ENCODE data around the gene TAOK3. TPM values are rescaled to one million over a fixed set of nuclear protein-coding genes. Genes with fewer than 3 reads are reported as not detected.

The TAOK3 gene
- polyA plus RNA-seq, 3 donors = 19.7 to 58.3 (median 44.8) TPM

DNA sequence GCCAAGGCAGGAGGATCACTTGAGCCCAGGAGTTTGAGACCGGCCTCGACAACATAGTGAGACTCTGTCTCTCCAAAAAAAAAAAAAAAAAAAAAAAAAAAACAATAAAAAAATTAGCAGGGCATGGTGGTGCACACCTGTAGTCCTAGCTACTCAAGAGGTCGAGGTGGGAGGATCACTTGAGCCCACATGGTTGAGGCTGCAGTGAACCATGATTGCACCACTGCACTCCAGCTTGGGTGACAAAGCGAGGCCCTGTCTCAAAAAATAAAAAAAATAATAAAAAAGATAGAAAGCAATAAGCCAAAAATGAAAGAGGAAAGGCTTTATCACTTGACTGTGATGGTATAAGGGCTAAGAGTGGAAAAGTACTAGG is 247.0 kb downstream of the TAOK3 start:
- H3K27me3 ChIP-seq (ENCODE audit: control insufficient read depth in 2 of 2, insufficient read depth in 2 of 2, low read length in 2 of 2) = no peaks in the 10 kb centered on the region
- H3K4me3 ChIP-seq (replicated peaks in 1 of 3; ENCODE audit: low read depth in 2 of 3, low read length in 3 of 3) = no peak overlapping the region
- H3K4me1 ChIP-seq (ENCODE audit: control insufficient read depth in 1 of 2, insufficient read depth in 2 of 2, low read length in 2 of 2) = no peaks in the 10 kb centered on the region
- H3K9ac ChIP-seq (ENCODE audit: insufficient read depth, low read length, poor library complexity, severe bottlenecking) = no peak overlapping the region
- intact Hi-C loops (cut with micrococcal nuclease) = no loop called here
- no peaks in the 10 kb centered on the region for H3K79me2 ChIP-seq (ENCODE audit: insufficient read depth, low read length)
- H2AFZ ChIP-seq (ENCODE audit: insufficient read depth, low read depth, low read length, poor library complexity, severe bottlenecking) = no peak overlapping the region
- no peaks in the 10 kb centered on the region for H4K20me1 ChIP-seq (ENCODE audit: insufficient read depth, low read length)
- peaks cover 0 to 1% (median 0%) of the 10 kb centered on the region in 7 donors for H3K9me3 Mint-ChIP-seq
- H3K27ac ChIP-seq (ENCODE audit: low read depth in 1 of 2, low read length in 2 of 2) = no peak overlapping the region
- H3K4me1 Mint-ChIP-seq = peaks cover 2% of the 10 kb centered on the region
- no CpG with 5 or more reads among the region's 4 CpGs for WGBS (ENCODE audit: insufficient coverage)
- H3K27me3 Mint-ChIP-seq (ENCODE audit: low read depth in 3 of 3) = no peaks in the 10 kb centered on the region
- H3K36me3 ChIP-seq (replicated peaks in 1 of 2; ENCODE audit: control insufficient read depth in 1 of 2, insufficient read depth in 2 of 2, low read length in 2 of 2) = no peaks in the 10 kb centered on the region
- H3K9me3 ChIP-seq (replicated peaks in 1 of 2; ENCODE audit: control insufficient read depth in 1 of 2, insufficient read depth in 1 of 2, low read length in 2 of 2) = no peaks in the 10 kb centered on the region
- no peaks in the 10 kb centered on the region for H3K36me3 Mint-ChIP-seq
- TF ChIP-seq, protein P1, sequence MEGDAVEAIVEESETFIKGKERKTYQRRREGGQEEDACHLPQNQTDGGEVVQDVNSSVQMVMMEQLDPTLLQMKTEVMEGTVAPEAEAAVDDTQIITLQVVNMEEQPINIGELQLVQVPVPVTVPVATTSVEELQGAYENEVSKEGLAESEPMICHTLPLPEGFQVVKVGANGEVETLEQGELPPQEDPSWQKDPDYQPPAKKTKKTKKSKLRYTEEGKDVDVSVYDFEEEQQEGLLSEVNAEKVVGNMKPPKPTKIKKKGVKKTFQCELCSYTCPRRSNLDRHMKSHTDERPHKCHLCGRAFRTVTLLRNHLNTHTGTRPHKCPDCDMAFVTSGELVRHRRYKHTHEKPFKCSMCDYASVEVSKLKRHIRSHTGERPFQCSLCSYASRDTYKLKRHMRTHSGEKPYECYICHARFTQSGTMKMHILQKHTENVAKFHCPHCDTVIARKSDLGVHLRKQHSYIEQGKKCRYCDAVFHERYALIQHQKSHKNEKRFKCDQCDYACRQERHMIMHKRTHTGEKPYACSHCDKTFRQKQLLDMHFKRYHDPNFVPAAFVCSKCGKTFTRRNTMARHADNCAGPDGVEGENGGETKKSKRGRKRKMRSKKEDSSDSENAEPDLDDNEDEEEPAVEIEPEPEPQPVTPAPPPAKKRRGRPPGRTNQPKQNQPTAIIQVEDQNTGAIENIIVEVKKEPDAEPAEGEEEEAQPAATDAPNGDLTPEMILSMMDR (IDR thresholded peaks at IDR 0.05) = no peak
- no peak overlapping the region for H3K27ac Mint-ChIP-seq
- no peak for DNase-seq
- H3K4me3 Mint-ChIP-seq = no peak overlapping the region
- no peak overlapping the region for H3K4me2 ChIP-seq (replicated peaks; ENCODE audit: extremely low read depth, low read length, poor library complexity, severe bottlenecking)

DNA sequence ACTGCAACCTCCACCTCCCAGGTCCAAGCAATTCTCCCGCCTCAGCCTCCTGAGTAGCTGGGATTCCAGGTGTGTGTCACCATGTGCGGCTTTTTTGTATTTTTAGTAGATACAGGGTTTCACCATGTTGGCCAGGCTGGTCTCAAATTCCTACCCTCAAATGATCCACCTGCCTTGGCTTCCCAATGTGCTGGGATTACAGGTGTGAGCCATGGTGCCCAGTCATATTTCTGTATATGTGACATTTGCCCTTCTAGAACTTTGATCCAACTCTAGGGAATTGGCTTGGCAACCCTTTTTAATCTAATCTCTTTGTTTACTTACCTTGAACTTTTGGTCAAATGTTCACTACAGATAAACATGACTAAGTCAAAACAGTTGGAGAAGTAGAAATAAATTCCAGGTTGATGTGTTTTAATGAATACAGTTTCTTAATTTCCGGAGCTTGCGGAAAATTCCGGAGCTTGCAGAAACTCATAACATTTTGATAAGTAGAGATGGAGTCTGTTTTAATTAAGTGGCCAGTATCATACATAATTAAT is 248.3 kb downstream of the TAOK3 start:
- Mint-ChIP-seq H3K9me3 (peaks cover 0 to 1% (median 0%) of the 10 kb centered on the region in 7 donors), H3K27me3 (ENCODE audit: low read depth in 3 of 3) (no peaks in the 10 kb centered on the region), H3K4me1 (peaks cover 4% of the 10 kb centered on the region), H3K36me3 (no peaks in the 10 kb centered on the region), H3K27ac (no peak overlapping the region), H3K4me3 (no peak overlapping the region)
- H4K20me1 ChIP-seq (ENCODE audit: insufficient read depth, low read length) = no peaks in the 10 kb centered on the region
- H3K4me1 ChIP-seq (ENCODE audit: control insufficient read depth in 1 of 2, insufficient read depth in 2 of 2, low read length in 2 of 2) = no peaks in the 10 kb centered on the region
- H3K9ac ChIP-seq (ENCODE audit: insufficient read depth, low read length, poor library complexity, severe bottlenecking) = no peak overlapping the region
- WGBS (ENCODE audit: insufficient coverage) = no CpG with 5 or more reads among the region's 5 CpGs
- no peak for DNase-seq
- no peaks in the 10 kb centered on the region for H3K79me2 ChIP-seq (ENCODE audit: insufficient read depth, low read length)
- no peak overlapping the region for H3K4me3 ChIP-seq (replicated peaks in 1 of 3; ENCODE audit: low read depth in 2 of 3, low read length in 3 of 3)
- no peaks in the 10 kb centered on the region for H3K27me3 ChIP-seq (ENCODE audit: control insufficient read depth in 2 of 2, insufficient read depth in 2 of 2, low read length in 2 of 2)
- no peaks in the 10 kb centered on the region for H3K36me3 ChIP-seq (replicated peaks in 1 of 2; ENCODE audit: control insufficient read depth in 1 of 2, insufficient read depth in 2 of 2, low read length in 2 of 2)
- H3K4me2 ChIP-seq (replicated peaks; ENCODE audit: extremely low read depth, low read length, poor library complexity, severe bottlenecking) = no peak overlapping the region
- intact Hi-C loops (cut with micrococcal nuclease) = no loop called here
- no peak overlapping the region for H3K27ac ChIP-seq (ENCODE audit: low read depth in 1 of 2, low read length in 2 of 2)
- H3K9me3 ChIP-seq (replicated peaks in 1 of 2; ENCODE audit: control insufficient read depth in 1 of 2, insufficient read depth in 1 of 2, low read length in 2 of 2) = no peaks in the 10 kb centered on the region
- H2AFZ ChIP-seq (ENCODE audit: insufficient read depth, low read depth, low read length, poor library complexity, severe bottlenecking) = no peak overlapping the region
- TF ChIP-seq, protein P1 (IDR thresholded peaks at IDR 0.05) = no peak

All from CD14-positive monocyte (primary cell).